Right ventricle myocardium inferior (tissue), 1 donor: ENCODE measurements around the gene CUX1. TPM values are rescaled to one million over a fixed set of nuclear protein-coding genes. Genes with fewer than 3 reads are reported as not detected.

Experiments
- ATAC-seq: fragments of 200-7000 bp; cut with Tn5 transposase; one replicate; pipeline ENCODE4 v1.9.1; 2020; ENCODE audit warnings: mild to moderate bottlenecking, moderate library complexity
- DNase-seq: peaks from one replicate; pipeline ENCODE4 v3.0.0; 2021; ENCODE audit errors: missing footprints
- intact Hi-C: fragments of 100-400 bp; cut with DNase I; formaldehyde crosslinking; loops from one replicate; pipeline ENCODE4 v1.11.0; 2022
- long read RNA-seq: library from polyadenylated mRNA; unstranded; transcript quantifications from one replicate; pipeline ENCODE4 v2.0.0, GENCODE V29; 2021
- total RNA-seq: library from RNA; stranded (reverse); fragmentation: NEBNext Ultra II Directional; extraction: Animal tissue kit (Norgen Biotek cat#: 25700); gene quantifications from one replicate; pipeline ENCODE4 v1.2.1, GENCODE V29; 2021
- donor health status: DM: no; HTN: yes; CAD: no; lungs with severe emphysema.

Gene CUX1
- total RNA-seq = 107 TPM
- long read RNA-seq, full-length matches to known transcripts = 25 of 54 reads
- long read RNA-seq, partial matches to known transcripts = 17 of 54 reads
- long read RNA-seq, other reads (novel, unspliced or antisense) = 12 of 54 reads

- DNase-seq (no peak), ATAC-seq (no peak)
- intact Hi-C loops = loop anchor here (2.0 to 10.0 kb wide), 6 partner anchors 27 to 420 kb away; no protein-coding TSS in a partner anchor
Observed at GRCh38 chr7:101817471-101818286, at the start of gene CUX1. Gene CUX1, plus strand, starts transcription at chr7:101817626. Its CDS starts 14 bp downstream, at chr7:101817640.

GRCh38 chr7:101768280-101768679 is 49.1 kb upstream of the CUX1 start:
- ATAC-seq (no peak), DNase-seq (no peak)
- intact Hi-C loops = no loop called here

- intact Hi-C loops = no loop called here
- DNase-seq (no peak), ATAC-seq (no peak)
Observed at GRCh38 chr7:101770466-101770865, 47.0 kb upstream of the CUX1 start.

GRCh38 chr7:101772508-101773211 is 44.8 kb upstream of the CUX1 start:
- ATAC-seq (no peak), DNase-seq (no peak)
- intact Hi-C loops = no loop called here

GRCh38 chr7:101775181-101775580 is 42.2 kb upstream of the CUX1 start:
- ATAC-seq (no peak), DNase-seq (no peak)
- intact Hi-C loops = no loop called here

- ATAC-seq (no peak), DNase-seq (no peak)
- intact Hi-C loops = no loop called here
Observed at GRCh38 chr7:101778026-101778580, 39.3 kb upstream of the CUX1 start.

- intact Hi-C loops = no loop called here
- no peak for DNase-seq
- no peak for ATAC-seq
Observed at GRCh38 chr7:101779267-101779666, 38.2 kb upstream of the CUX1 start.

- ATAC-seq = no peak
- DNase-seq = no peak
- intact Hi-C loops = no loop called here
Observed at GRCh38 chr7:101780281-101780680, 37.1 kb upstream of the CUX1 start.

GRCh38 chr7:101781439-101781838 is 36.0 kb upstream of the CUX1 start:
- intact Hi-C loops = no loop called here
- no peak for DNase-seq
- no peak for ATAC-seq

- intact Hi-C loops = no loop called here
- ATAC-seq (no peak), DNase-seq (no peak)
Observed at GRCh38 chr7:101782476-101782875, 35.0 kb upstream of the CUX1 start.

GRCh38 chr7:101782896-101783295 is 34.5 kb upstream of the CUX1 start:
- intact Hi-C loops = no loop called here
- no peak for ATAC-seq
- DNase-seq = no peak

GRCh38 chr7:101783381-101784181 is 33.8 kb upstream of the CUX1 start:
- DNase-seq (no peak), ATAC-seq (no peak)
- intact Hi-C loops = no loop called here

- ATAC-seq (peak; percentile 66), DNase-seq (no peak)
- intact Hi-C loops = no loop called here
Observed at GRCh38 chr7:101784292-101785127, 32.9 kb upstream of the CUX1 start.

GRCh38 chr7:101787864-101788263 is 29.6 kb upstream of the CUX1 start:
- ATAC-seq = no peak
- DNase-seq = no peak
- intact Hi-C loops = no loop called here

GRCh38 chr7:101788517-101788916 is 28.9 kb upstream of the CUX1 start:
- DNase-seq (no peak), ATAC-seq (no peak)
- intact Hi-C loops = no loop called here

- no peak for DNase-seq
- no peak for ATAC-seq
- intact Hi-C loops = no loop called here
Observed at GRCh38 chr7:101790566-101791293, 26.7 kb upstream of the CUX1 start.

- DNase-seq (peak; percentile 73), ATAC-seq (peak; percentile 90)
- intact Hi-C loops = no loop called here
Observed at GRCh38 chr7:101792051-101792681, 25.3 kb upstream of the CUX1 start.
